HepG2 (cell line): ENCODE results near the gene ADARB2. TPM values are rescaled to one million over a fixed set of nuclear protein-coding genes. Genes with fewer than 3 reads are reported as not detected.

Experiments
- ATAC-seq: fragments of 200-7000 bp; cut with Tn5 transposase; 3 replicates; pipeline ENCODE4 v1.9.1; 2020; ENCODE audit warnings: mild to moderate bottlenecking, moderate library complexity
- BruUV-seq: library from RNA; stranded (reverse); fragments of 400-500 nt; replicated peaks from 2 replicates; lab custom pipeline; 2021; lab: Mats Ljungman, UMichigan
- CTCF ChIA-PET: fragments of 300-600 bp; formaldehyde crosslinking; extraction: SDS; loops from one replicate; lab custom pipeline; 2021; ENCODE audit warnings: low total read pairs, inconsistent platforms, low intra/inter-chr PET ratio; lab: Yijun Ruan, JAX
- POLR2A ChIA-PET: fragments of 350-600 bp; sonication (Branson Sonifier 250); formaldehyde crosslinking; loops from one replicate; lab custom pipeline; 2020; ENCODE audit warnings: antibody characterized with exemption, inconsistent platforms; lab: Yijun Ruan, JAX
- DNase-seq: peaks from one replicate; pipeline ENCODE4 v3.0.0-alpha.2; 2015; ENCODE audit warnings: low spot score
- FAIRE-seq: peaks from 3 replicates; lab custom pipeline; 2011; peaks lifted over from hg19 to GRCh38; lab: Jason Lieb, UNC
- H2AFZ ChIP-seq: one replicate; pipeline ENCODE4 v1.6.1; 2011; ENCODE audit warnings: low read length, inconsistent platforms
- H3K27ac ChIP-seq: fragments of 300-600 bp; 3 replicates; pipeline ENCODE4 v1.8.0; 2011; ENCODE audit warnings: mixed run types, mild to moderate bottlenecking, mixed read lengths, low read length, inconsistent platforms; ENCODE audit not compliant: insufficient read depth; ENCODE audit errors: extremely low read length
- H3K27me3 ChIP-seq, 2 experiments: fragments of 200-600 bp in 1 of 2; 2 replicates in 1 of 2; 3 replicates in 1 of 2; pipeline versions ENCODE4 v1.6.0 to v1.8.0; 2011; ENCODE audit warnings: low read length in 2 of 2, mild to moderate bottlenecking in 2 of 2, moderate library complexity in 2 of 2, inconsistent platforms in 1 of 2; ENCODE audit not compliant: insufficient read depth in 2 of 2, control insufficient read depth in 1 of 2
- H3K36me3 ChIP-seq, 2 experiments: fragments of 200-600 bp in 1 of 2; replicated peaks in 1 of 2; 2 replicates in 1 of 2; 3 replicates in 1 of 2; pipeline versions ENCODE4 v1.5.1 to v1.8.0; 2011; ENCODE audit warnings: low read length in 2 of 2, inconsistent platforms in 1 of 2; ENCODE audit not compliant: insufficient read depth in 2 of 2, control insufficient read depth in 1 of 2
- H3K4me1 ChIP-seq: 2 replicates; pipeline ENCODE4 v1.5.1; 2012; ENCODE audit warnings: low read length, inconsistent platforms; ENCODE audit not compliant: insufficient read depth
- H3K4me2 ChIP-seq: 2 replicates; pipeline ENCODE4 v1.6.0; 2011; ENCODE audit warnings: low read depth, low read length, inconsistent platforms
- H3K4me3 ChIP-seq, 3 experiments: fragments of 200-600 bp in 1 of 3; sonication (generic), shearing (Covaris generic) in 1 of 3; replicated peaks in 1 of 3; 2 replicates each; pipeline ENCODE4 v1.5.1; 2011 to 2016; ENCODE audit warnings: low read length in 3 of 3, inconsistent platforms in 2 of 3, low read depth in 2 of 3, mild to moderate bottlenecking in 2 of 3, control low read depth in 1 of 3, mixed read lengths in 1 of 3; ENCODE audit not compliant: insufficient read depth in 1 of 3
- H3K79me2 ChIP-seq: one replicate; pipeline ENCODE4 v1.6.1; 2011; ENCODE audit warnings: low read length, inconsistent platforms; ENCODE audit not compliant: insufficient read depth
- H3K9ac ChIP-seq: 2 replicates; pipeline ENCODE4 v1.6.0; 2011; ENCODE audit warnings: mild to moderate bottlenecking, low read depth, low read length, inconsistent platforms; ENCODE audit not compliant: insufficient read depth
- H3K9me3 ChIP-seq: 2 replicates; pipeline ENCODE4 v1.5.1; 2012; ENCODE audit warnings: mild to moderate bottlenecking, low read length
- H4K20me1 ChIP-seq: 2 replicates; pipeline ENCODE4 v1.6.0; 2011; ENCODE audit warnings: inconsistent platforms, mild to moderate bottlenecking, low read length, moderate library complexity; ENCODE audit not compliant: insufficient read depth
- FOXK2 ChIP-seq: fragments of 450-650 bp; IDR thresholded peaks from 2 replicates; pipeline ENCODE4 v1.6.1; 2016
- HDAC2 ChIP-seq: sonication (generic); formaldehyde crosslinking; IDR thresholded peaks from 2 replicates; pipeline ENCODE4 v1.4.0; 2020; ENCODE audit warnings: missing genetic modification reagents
- KLF13 ChIP-seq: sonication (generic); formaldehyde crosslinking; IDR thresholded peaks from 2 replicates; pipeline ENCODE4 v1.4.0; 2020; ENCODE audit warnings: mild to moderate bottlenecking, missing genetic modification reagents
- NFRKB ChIP-seq: fragments of 450-650 bp; IDR thresholded peaks from 2 replicates; pipeline ENCODE4 v1.6.1; 2017
- TAF15 ChIP-seq: fragments of 200-400 bp; formaldehyde crosslinking; IDR thresholded peaks from one replicate; pipeline ENCODE4 v1.6.1; 2018; ENCODE audit warnings: mild to moderate bottlenecking, low read depth, low read length; ENCODE audit not compliant: poor library complexity, severe bottlenecking
- ZFP37 ChIP-seq: sonication (generic); formaldehyde crosslinking; IDR thresholded peaks from 2 replicates; pipeline ENCODE4 v1.4.0; 2020; ENCODE audit warnings: missing genetic modification reagents, borderline replicate concordance
- ZNF12 ChIP-seq: sonication (generic); formaldehyde crosslinking; IDR thresholded peaks from 2 replicates; pipeline ENCODE4 v1.5.0; 2020; ENCODE audit warnings: missing genetic modification reagents
- ZNF136 ChIP-seq: sonication (generic); formaldehyde crosslinking; IDR thresholded peaks from 2 replicates; pipeline ENCODE4 v1.8.1; 2022; ENCODE audit warnings: low read depth, mild to moderate bottlenecking, moderate library complexity, missing genetic modification reagents
- ZNF264 ChIP-seq: sonication (generic); formaldehyde crosslinking; IDR thresholded peaks from 2 replicates; pipeline ENCODE4 v1.4.0; 2020; ENCODE audit warnings: missing genetic modification reagents
- ZNF430 ChIP-seq: sonication (generic); formaldehyde crosslinking; IDR thresholded peaks from 2 replicates; pipeline ENCODE4 v1.9.0; 2021; ENCODE audit warnings: mild to moderate bottlenecking, missing genetic modification reagents
- ZNF501 ChIP-seq: sonication (generic); formaldehyde crosslinking; IDR thresholded peaks from 2 replicates; pipeline ENCODE4 v1.5.1; 2020; ENCODE audit warnings: mild to moderate bottlenecking, moderate library complexity, missing genetic modification reagents
- ZNF543 ChIP-seq: sonication (generic); formaldehyde crosslinking; IDR thresholded peaks from 2 replicates; pipeline ENCODE4 v1.4.0; 2020; ENCODE audit warnings: mild to moderate bottlenecking, missing genetic modification reagents
- ZNF598 ChIP-seq: sonication (generic); formaldehyde crosslinking; IDR thresholded peaks from 2 replicates; pipeline ENCODE4 v1.5.1; 2020; ENCODE audit warnings: mild to moderate bottlenecking, missing genetic modification reagents, borderline replicate concordance
- WGBS: methylation state at CpG from one replicate; pipeline ENCODE4 v1.1.6; 2017; ENCODE audit warnings: low lambda C conversion rate; 5-methylcytosine and 5-hydroxymethylcytosine counted together
- in situ Hi-C: cut with HindIII; loops from 2 replicates; pipeline ENCODE4 v1.10.0; 2017; ENCODE audit warnings: low pct_unique_long_range_greater_than_20kb; ENCODE audit not compliant: extremely low pct_ligation_motif_present
- intact Hi-C: fragments of 100-400 bp; cut with micrococcal nuclease; formaldehyde crosslinking; loops from one replicate; pipeline ENCODE4 v1.10.0; 2022; ENCODE audit not compliant: unreplicated experiment
- polyA plus RNA-seq, 8 experiments: library from polyadenylated mRNA; depleted of rRNA in 3 of 8; stranded (reverse) in 7 of 8; unstranded in 1 of 8; fragments of >200 nt; fragmentation: Illumina TruSeq in 4 of 8; extraction: Trizol in 4 of 8; gene quantifications; 2 replicates each; pipeline versions ENCODE4 v1.2.1 to v1.2.3, GENCODE V29; 2011 to 2016; ENCODE audit warnings: low read depth in 4 of 8, missing spikeins in 1 of 8, mixed read lengths in 1 of 8; ENCODE audit not compliant: insufficient read depth in 1 of 8
- total RNA-seq, 5 experiments: library from RNA; depleted of rRNA; stranded (reverse); fragments of >200 nt; fragmentation: Illumina TruSeq; extraction: Trizol; gene quantifications; 2 replicates each; pipeline ENCODE4 v1.2.3, GENCODE V29; 2016; ENCODE audit warnings: low read depth in 1 of 5
- TF ChIP-seq, protein P1 (sequence below): sonication (generic); formaldehyde crosslinking; IDR thresholded peaks from 2 replicates; pipeline ENCODE4 v1.8.0; 2022; ENCODE audit warnings: mild to moderate bottlenecking, missing genetic modification reagents
- TF ChIP-seq, protein P2 (sequence below): sonication (generic); formaldehyde crosslinking; IDR thresholded peaks from 2 replicates; pipeline ENCODE4 v1.8.1; 2023; ENCODE audit warnings: mild to moderate bottlenecking, inconsistent platforms, moderate library complexity, missing genetic modification reagents, borderline replicate concordance
- TF ChIP-seq, protein P3 (sequence below): sonication (generic); formaldehyde crosslinking; IDR thresholded peaks from 2 replicates; pipeline ENCODE4 v1.4.0; 2020; ENCODE audit warnings: missing genetic modification reagents
- TF ChIP-seq, protein P4 (sequence below): sonication (generic); formaldehyde crosslinking; IDR thresholded peaks from 2 replicates; pipeline ENCODE4 v1.8.1; 2023; ENCODE audit warnings: mild to moderate bottlenecking, missing genetic modification reagents
- TF ChIP-seq, protein P5 (sequence below): sonication (generic); formaldehyde crosslinking; IDR thresholded peaks from 2 replicates; pipeline ENCODE4 v1.4.0; 2020; ENCODE audit warnings: mild to moderate bottlenecking, missing genetic modification reagents

Gene ADARB2
- total and polyA plus RNA-seq, 2 of the 13 experiments (the other 11 are each of a cell fraction or from before 2014, with no cell fraction given): not detected

DNA sequence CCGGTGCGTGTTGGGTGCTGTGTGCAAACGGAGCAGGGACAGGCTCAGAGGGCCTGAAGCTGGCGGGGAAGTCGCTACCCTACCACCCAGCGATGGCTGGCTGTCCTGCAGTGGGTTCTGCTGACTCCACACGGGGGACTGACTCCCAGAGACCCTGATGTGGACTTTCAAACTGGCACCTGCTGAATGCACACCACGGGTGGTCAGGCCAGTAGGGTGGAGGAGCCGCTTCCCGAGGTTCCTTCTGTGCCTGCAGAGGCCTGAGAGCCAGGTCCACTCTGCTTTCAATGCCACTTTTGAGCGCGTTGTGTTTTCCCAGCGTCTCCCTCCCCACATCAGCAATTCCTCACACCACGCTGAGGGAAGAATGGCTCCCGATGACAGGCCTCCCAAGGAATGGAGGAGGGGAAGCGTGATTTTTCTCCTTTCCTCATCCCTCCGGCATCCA, 135.3 kb downstream of the ADARB2 start:
- no TSS peak for BruUV-seq
- H2AFZ ChIP-seq: no peak overlapping the region
- TF ChIP-seq, protein P1, sequence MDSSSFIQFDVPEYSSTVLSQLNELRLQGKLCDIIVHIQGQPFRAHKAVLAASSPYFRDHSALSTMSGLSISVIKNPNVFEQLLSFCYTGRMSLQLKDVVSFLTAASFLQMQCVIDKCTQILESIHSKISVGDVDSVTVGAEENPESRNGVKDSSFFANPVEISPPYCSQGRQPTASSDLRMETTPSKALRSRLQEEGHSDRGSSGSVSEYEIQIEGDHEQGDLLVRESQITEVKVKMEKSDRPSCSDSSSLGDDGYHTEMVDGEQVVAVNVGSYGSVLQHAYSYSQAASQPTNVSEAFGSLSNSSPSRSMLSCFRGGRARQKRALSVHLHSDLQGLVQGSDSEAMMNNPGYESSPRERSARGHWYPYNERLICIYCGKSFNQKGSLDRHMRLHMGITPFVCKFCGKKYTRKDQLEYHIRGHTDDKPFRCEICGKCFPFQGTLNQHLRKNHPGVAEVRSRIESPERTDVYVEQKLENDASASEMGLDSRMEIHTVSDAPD (CRISPR knock-in tag): no peak
- no peak for TF ChIP-seq ZNF501 (CRISPR knock-in tag)
- TF ChIP-seq FOXK2: no peak
- no peak for TF ChIP-seq HDAC2 (CRISPR knock-in tag)
- no peak for TF ChIP-seq TAF15
- no peak for TF ChIP-seq KLF13 (CRISPR knock-in tag)
- TF ChIP-seq, protein P2, sequence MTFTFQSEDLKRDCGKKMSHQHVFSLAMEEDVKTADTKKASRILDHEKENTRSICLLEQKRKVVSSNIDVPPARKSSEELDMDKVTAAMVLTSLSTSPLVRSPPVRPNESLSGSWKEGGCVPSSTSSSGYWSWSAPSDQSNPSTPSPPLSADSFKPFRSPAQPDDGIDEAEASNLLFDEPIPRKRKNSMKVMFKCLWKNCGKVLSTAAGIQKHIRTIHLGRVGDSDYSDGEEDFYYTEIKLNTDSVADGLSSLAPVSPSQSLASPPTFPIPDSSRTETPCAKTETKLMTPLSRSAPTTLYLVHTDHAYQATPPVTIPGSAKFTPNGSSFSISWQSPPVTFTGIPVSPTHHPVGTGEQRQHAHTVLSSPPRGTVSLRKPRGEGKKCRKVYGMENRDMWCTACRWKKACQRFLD (CRISPR knock-in tag): no peak
- no peak for TF ChIP-seq NFRKB
- TF ChIP-seq ZNF430 (CRISPR knock-in tag): no peak
- no peak for TF ChIP-seq ZNF12 (CRISPR knock-in tag)
- TF ChIP-seq ZNF136 (CRISPR knock-in tag): no peak
- no peak for TF ChIP-seq ZFP37 (CRISPR knock-in tag)
- no peak for TF ChIP-seq ZNF598 (CRISPR knock-in tag)
- TF ChIP-seq ZNF264 (CRISPR knock-in tag): no peak
- TF ChIP-seq, protein P3, sequence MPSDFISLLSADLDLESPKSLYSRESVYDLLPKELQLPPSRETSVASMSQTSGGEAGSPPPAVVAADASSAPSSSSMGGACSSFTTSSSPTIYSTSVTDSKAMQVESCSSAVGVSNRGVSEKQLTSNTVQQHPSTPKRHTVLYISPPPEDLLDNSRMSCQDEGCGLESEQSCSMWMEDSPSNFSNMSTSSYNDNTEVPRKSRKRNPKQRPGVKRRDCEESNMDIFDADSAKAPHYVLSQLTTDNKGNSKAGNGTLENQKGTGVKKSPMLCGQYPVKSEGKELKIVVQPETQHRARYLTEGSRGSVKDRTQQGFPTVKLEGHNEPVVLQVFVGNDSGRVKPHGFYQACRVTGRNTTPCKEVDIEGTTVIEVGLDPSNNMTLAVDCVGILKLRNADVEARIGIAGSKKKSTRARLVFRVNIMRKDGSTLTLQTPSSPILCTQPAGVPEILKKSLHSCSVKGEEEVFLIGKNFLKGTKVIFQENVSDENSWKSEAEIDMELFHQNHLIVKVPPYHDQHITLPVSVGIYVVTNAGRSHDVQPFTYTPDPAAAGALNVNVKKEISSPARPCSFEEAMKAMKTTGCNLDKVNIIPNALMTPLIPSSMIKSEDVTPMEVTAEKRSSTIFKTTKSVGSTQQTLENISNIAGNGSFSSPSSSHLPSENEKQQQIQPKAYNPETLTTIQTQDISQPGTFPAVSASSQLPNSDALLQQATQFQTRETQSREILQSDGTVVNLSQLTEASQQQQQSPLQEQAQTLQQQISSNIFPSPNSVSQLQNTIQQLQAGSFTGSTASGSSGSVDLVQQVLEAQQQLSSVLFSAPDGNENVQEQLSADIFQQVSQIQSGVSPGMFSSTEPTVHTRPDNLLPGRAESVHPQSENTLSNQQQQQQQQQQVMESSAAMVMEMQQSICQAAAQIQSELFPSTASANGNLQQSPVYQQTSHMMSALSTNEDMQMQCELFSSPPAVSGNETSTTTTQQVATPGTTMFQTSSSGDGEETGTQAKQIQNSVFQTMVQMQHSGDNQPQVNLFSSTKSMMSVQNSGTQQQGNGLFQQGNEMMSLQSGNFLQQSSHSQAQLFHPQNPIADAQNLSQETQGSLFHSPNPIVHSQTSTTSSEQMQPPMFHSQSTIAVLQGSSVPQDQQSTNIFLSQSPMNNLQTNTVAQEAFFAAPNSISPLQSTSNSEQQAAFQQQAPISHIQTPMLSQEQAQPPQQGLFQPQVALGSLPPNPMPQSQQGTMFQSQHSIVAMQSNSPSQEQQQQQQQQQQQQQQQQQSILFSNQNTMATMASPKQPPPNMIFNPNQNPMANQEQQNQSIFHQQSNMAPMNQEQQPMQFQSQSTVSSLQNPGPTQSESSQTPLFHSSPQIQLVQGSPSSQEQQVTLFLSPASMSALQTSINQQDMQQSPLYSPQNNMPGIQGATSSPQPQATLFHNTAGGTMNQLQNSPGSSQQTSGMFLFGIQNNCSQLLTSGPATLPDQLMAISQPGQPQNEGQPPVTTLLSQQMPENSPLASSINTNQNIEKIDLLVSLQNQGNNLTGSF (CRISPR knock-in tag): no peak
- no peak for TF ChIP-seq ZNF543 (CRISPR knock-in tag)
- TF ChIP-seq, protein P4, sequence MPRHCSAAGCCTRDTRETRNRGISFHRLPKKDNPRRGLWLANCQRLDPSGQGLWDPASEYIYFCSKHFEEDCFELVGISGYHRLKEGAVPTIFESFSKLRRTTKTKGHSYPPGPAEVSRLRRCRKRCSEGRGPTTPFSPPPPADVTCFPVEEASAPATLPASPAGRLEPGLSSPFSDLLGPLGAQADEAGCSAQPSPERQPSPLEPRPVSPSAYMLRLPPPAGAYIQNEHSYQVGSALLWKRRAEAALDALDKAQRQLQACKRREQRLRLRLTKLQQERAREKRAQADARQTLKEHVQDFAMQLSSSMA (CRISPR knock-in tag): no peak
- TF ChIP-seq, protein P5, sequence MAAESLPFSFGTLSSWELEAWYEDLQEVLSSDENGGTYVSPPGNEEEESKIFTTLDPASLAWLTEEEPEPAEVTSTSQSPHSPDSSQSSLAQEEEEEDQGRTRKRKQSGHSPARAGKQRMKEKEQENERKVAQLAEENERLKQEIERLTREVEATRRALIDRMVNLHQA: no peak
- TF ChIP-seq, all 625 proteins: peak for 0
- no peak for ATAC-seq
- peaks cover 2 to 39% of the 10 kb centered on the region in 2 experiments; a peak in 3 of 5 replicates for H3K27me3 ChIP-seq
- H3K36me3 ChIP-seq: no peaks in the 10 kb centered on the region
- POLR2A ChIA-PET: no interaction called here
- no peak overlapping the region for H3K27ac ChIP-seq
- no peak for DNase-seq
- WGBS: 45% methylated on average over 7 of the region's 17 CpGs
- no peaks in the 10 kb centered on the region for H4K20me1 ChIP-seq
- in situ Hi-C loops (no loop called here), intact Hi-C loops (no loop called here)
- no peak for FAIRE-seq
- H3K4me2 ChIP-seq: no peak overlapping the region
- CTCF ChIA-PET: no interaction called here
- no peak overlapping the region for H3K4me3 ChIP-seq
- H3K9me3 ChIP-seq: no peaks in the 10 kb centered on the region
- H3K4me1 ChIP-seq: no peaks in the 10 kb centered on the region
- H3K79me2 ChIP-seq: no peaks in the 10 kb centered on the region
- no peak overlapping the region for H3K9ac ChIP-seq
